OCI-LY7 (cell line): Measurements from ENCODE around the gene PLEKHM3. TPM values are rescaled to one million over a fixed set of nuclear protein-coding genes. Genes with fewer than 3 reads are reported as not detected.

Experiments
- BruUV-seq: library from RNA; stranded (reverse); fragments of 400-500 nt; replicated peaks from 2 replicates; lab custom pipeline; 2021; lab: Mats Ljungman, UMichigan
- CTCF ChIA-PET: fragments of 300-600 bp; sonication (Branson Sonifier 250); formaldehyde crosslinking; loops from one replicate; lab custom pipeline; 2022; ENCODE audit warnings: antibody characterized with exemption; ENCODE audit not compliant: unreplicated experiment; lab: Charles Lee
- POLR2A ChIA-PET: fragments of 300-600 bp; sonication (Branson Sonifier 250); formaldehyde crosslinking; loops from one replicate; lab custom pipeline; 2022; ENCODE audit warnings: antibody characterized with exemption; lab: Charles Lee
- DNase-seq: peaks from one replicate; pipeline ENCODE4 v3.0.0-alpha.2; 2015; ENCODE audit warnings: low spot score
- H2AFZ ChIP-seq: fragments of 200-600 bp; sonication (generic), shearing (Covaris generic); 2 replicates; pipeline ENCODE4 v1.6.1; 2014; ENCODE audit warnings: mild to moderate bottlenecking, antibody characterized with exemption, low read length, moderate library complexity
- H3K27ac ChIP-seq: fragments of 200-600 bp; sonication (generic); 2 replicates; pipeline ENCODE4 v1.5.1; 2014; ENCODE audit warnings: mixed run types, low read depth, mild to moderate bottlenecking, moderate library complexity, low read length, inconsistent platforms; ENCODE audit not compliant: poor library complexity, severe bottlenecking
- H3K36me3 ChIP-seq: fragments of 200-600 bp; sonication (generic); 2 replicates; pipeline ENCODE4 v1.6.1; 2014; ENCODE audit warnings: mild to moderate bottlenecking, antibody characterized with exemption, low read length, moderate library complexity, mixed read lengths; ENCODE audit not compliant: insufficient read depth
- H3K4me1 ChIP-seq: fragments of 200-600 bp; sonication (generic); 2 replicates; pipeline ENCODE4 v1.5.1; 2014; ENCODE audit warnings: mild to moderate bottlenecking, low read length; ENCODE audit not compliant: insufficient read depth, poor library complexity, severe bottlenecking
- H3K4me2 ChIP-seq: fragments of 200-600 bp; sonication (generic); 2 replicates; pipeline ENCODE4 v1.6.1; 2014; ENCODE audit warnings: mild to moderate bottlenecking, low read length
- H3K4me3 ChIP-seq: fragments of 200-600 bp; sonication (generic); 2 replicates; pipeline ENCODE4 v1.5.1; 2014; ENCODE audit warnings: mild to moderate bottlenecking, low read depth, low read length; ENCODE audit not compliant: poor library complexity, severe bottlenecking
- H3K79me2 ChIP-seq: fragments of 200-600 bp; sonication (generic); 2 replicates; pipeline ENCODE4 v1.6.1; 2016; ENCODE audit warnings: low read depth, mild to moderate bottlenecking, low read length, moderate library complexity, mixed read lengths; ENCODE audit not compliant: insufficient read depth
- H3K9me2 ChIP-seq: fragments of 200-600 bp; sonication (generic); 2 replicates; pipeline ENCODE4 v1.6.1; 2016; ENCODE audit warnings: mild to moderate bottlenecking, low read length, mixed read lengths; ENCODE audit not compliant: insufficient read depth
- H3K9me3 ChIP-seq: fragments of 200-600 bp; sonication (generic); 2 replicates; pipeline ENCODE4 v1.6.1; 2014; ENCODE audit warnings: mild to moderate bottlenecking, mixed run types, low read length, mixed read lengths
- H4K20me1 ChIP-seq: fragments of 200-600 bp; sonication (generic); 2 replicates; pipeline ENCODE4 v1.6.1; 2014; ENCODE audit warnings: mild to moderate bottlenecking, antibody characterized with exemption, low read length, moderate library complexity, mixed read lengths; ENCODE audit not compliant: insufficient read depth
- EZH2phosphoT487 ChIP-seq: fragments of 200-600 bp; sonication (generic); IDR thresholded peaks from 2 replicates; pipeline ENCODE4 v1.6.1; 2018; ENCODE audit warnings: low read depth, borderline replicate concordance, mild to moderate bottlenecking, mixed run types, antibody characterized with exemption, low read length, moderate library complexity, mixed read lengths
- intact Hi-C: fragments of 100-400 bp; cut with micrococcal nuclease; formaldehyde crosslinking; loops from one replicate; pipeline ENCODE4 v1.10.0; 2022; ENCODE audit not compliant: unreplicated experiment
- total RNA-seq, 2 experiments: library from RNA; depleted of rRNA in 1 of 2; stranded (reverse); fragments of >200 nt in 1 of 2; shearing (Covaris generic) in 1 of 2; gene quantifications; 2 replicates each; pipeline ENCODE4 v1.2.3, GENCODE V29; 2014 to 2022
- TF ChIP-seq, protein P1 (sequence below): fragments of 200-600 bp; sonication (generic); conservative IDR thresholded peaks from 2 replicates; pipeline ENCODE4 v1.5.1; 2014; ENCODE audit warnings: mild to moderate bottlenecking, antibody characterized with exemption, low read length, moderate library complexity, mixed read lengths

The PLEKHM3 gene
- total RNA-seq, 2 experiments from 2014 or later = 3.7 to 6.3 TPM

GRCh38 chr2:207847098-207847806 lies 178.1 kb downstream of the PLEKHM3 start:
- H3K36me3 ChIP-seq = no peaks in the 10 kb centered on the region

GRCh38 chr2:207845202-207845864 lies 180.0 kb downstream of the PLEKHM3 start:
- BruUV-seq = no TSS peak
- H3K79me2 ChIP-seq = no peaks in the 10 kb centered on the region
- no peaks in the 10 kb centered on the region for H4K20me1 ChIP-seq
- no peak overlapping the region for H2AFZ ChIP-seq
- no peaks in the 10 kb centered on the region for H3K4me1 ChIP-seq
- intact Hi-C loops = no loop called here
- no peaks in the 10 kb centered on the region for H3K36me3 ChIP-seq
- no peak overlapping the region for H3K4me3 ChIP-seq
- no peaks in the 10 kb centered on the region for H3K9me3 ChIP-seq
- H3K9me2 ChIP-seq = no peaks in the 10 kb centered on the region
- H3K27ac ChIP-seq = no peak overlapping the region
- ChIA-PET POLR2A (interaction anchor here (0.7 to 1.4 kb wide), 2 partner anchors 10 kb away, joined by 3 to 6 read pairs; no protein-coding TSS in a partner anchor), CTCF (no interaction called here)
- H3K4me2 ChIP-seq = no peak overlapping the region
- DNase-seq = no peak
- no peak for TF ChIP-seq EZH2phosphoT487
- TF ChIP-seq, protein P1, sequence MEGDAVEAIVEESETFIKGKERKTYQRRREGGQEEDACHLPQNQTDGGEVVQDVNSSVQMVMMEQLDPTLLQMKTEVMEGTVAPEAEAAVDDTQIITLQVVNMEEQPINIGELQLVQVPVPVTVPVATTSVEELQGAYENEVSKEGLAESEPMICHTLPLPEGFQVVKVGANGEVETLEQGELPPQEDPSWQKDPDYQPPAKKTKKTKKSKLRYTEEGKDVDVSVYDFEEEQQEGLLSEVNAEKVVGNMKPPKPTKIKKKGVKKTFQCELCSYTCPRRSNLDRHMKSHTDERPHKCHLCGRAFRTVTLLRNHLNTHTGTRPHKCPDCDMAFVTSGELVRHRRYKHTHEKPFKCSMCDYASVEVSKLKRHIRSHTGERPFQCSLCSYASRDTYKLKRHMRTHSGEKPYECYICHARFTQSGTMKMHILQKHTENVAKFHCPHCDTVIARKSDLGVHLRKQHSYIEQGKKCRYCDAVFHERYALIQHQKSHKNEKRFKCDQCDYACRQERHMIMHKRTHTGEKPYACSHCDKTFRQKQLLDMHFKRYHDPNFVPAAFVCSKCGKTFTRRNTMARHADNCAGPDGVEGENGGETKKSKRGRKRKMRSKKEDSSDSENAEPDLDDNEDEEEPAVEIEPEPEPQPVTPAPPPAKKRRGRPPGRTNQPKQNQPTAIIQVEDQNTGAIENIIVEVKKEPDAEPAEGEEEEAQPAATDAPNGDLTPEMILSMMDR = no peak

More at GRCh38 chr2:207847098-207847806, 178.1 kb downstream of the PLEKHM3 start:
- H4K20me1 ChIP-seq = no peaks in the 10 kb centered on the region
- no TSS peak for BruUV-seq
- H3K4me1 ChIP-seq = no peaks in the 10 kb centered on the region
- H3K9me3 ChIP-seq = no peaks in the 10 kb centered on the region
- no peaks in the 10 kb centered on the region for H3K79me2 ChIP-seq
- ChIA-PET CTCF (no interaction called here), POLR2A (interaction anchor here (0.8 kb wide), 1 partner anchor 16 kb away, joined by 3 read pairs; no protein-coding TSS in a partner anchor)
- H3K4me2 ChIP-seq = no peak overlapping the region
- intact Hi-C loops = no loop called here
- H3K4me3 ChIP-seq = no peak overlapping the region
- no peak overlapping the region for H2AFZ ChIP-seq
- no peaks in the 10 kb centered on the region for H3K9me2 ChIP-seq
- no peak for DNase-seq
- TF ChIP-seq, protein P1 = no peak
- no peak for TF ChIP-seq EZH2phosphoT487
- H3K27ac ChIP-seq = no peak overlapping the region

DNA sequence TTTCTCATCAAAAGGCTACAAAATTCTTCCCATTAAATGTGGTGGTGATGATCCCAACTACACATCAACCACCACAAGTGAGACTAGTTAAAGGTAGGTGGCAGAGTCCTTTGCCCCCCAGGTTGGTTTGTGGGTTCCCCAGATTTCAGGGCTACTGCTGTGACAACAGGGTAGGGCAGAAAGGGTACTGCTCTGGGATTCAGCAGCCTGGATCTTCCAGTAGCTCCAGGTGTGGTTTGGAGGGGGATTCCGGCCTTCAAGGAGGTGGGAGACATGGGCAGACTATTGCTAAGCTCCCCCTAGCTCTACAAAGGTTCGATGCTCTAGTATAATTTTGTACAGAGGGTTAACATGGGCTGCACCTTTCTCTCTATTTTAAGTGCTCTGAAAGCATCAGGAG lies 180.7 kb downstream of the PLEKHM3 start:
- ChIA-PET POLR2A (interaction anchor here (0.6 to 1.4 kb wide), 2 partner anchors 9 to 184 kb away, joined by 3 to 6 read pairs; no protein-coding TSS in a partner anchor), CTCF (no interaction called here)
- TF ChIP-seq, protein P1 = no peak
- no peak for TF ChIP-seq EZH2phosphoT487
- DNase-seq = no peak
- intact Hi-C loops = no loop called here
- H3K4me3 ChIP-seq = no peak overlapping the region
- H3K27ac ChIP-seq = no peak overlapping the region
- no peaks in the 10 kb centered on the region for H3K79me2 ChIP-seq
- no peaks in the 10 kb centered on the region for H3K9me2 ChIP-seq
- no peak overlapping the region for H2AFZ ChIP-seq
- H3K4me2 ChIP-seq = no peak overlapping the region
- H3K36me3 ChIP-seq = no peaks in the 10 kb centered on the region
- BruUV-seq = no TSS peak
- no peaks in the 10 kb centered on the region for H4K20me1 ChIP-seq
- H3K9me3 ChIP-seq = no peaks in the 10 kb centered on the region
- H3K4me1 ChIP-seq = no peaks in the 10 kb centered on the region
